Panc1 (cell line): Measurements from ENCODE around the gene C15orf62. TPM values are rescaled to one million over a fixed set of nuclear protein-coding genes. Genes with fewer than 3 reads are reported as not detected.

Experiments
- ATAC-seq: fragments of 200-7000 bp; cut with Tn5 transposase; 2 replicates; pipeline ENCODE4 v1.9.1; 2020; ENCODE audit warnings: mild to moderate bottlenecking, moderate library complexity
- BruUV-seq: library from RNA; stranded (reverse); fragments of 400-500 nt; replicated peaks from 2 replicates; lab custom pipeline; 2021; lab: Mats Ljungman, UMichigan
- CTCF ChIA-PET: fragments of 300-600 bp; sonication (Branson Sonifier 250); formaldehyde crosslinking; loops from one replicate; lab custom pipeline; 2022; ENCODE audit warnings: antibody characterized with exemption; lab: Charles Lee
- POLR2A ChIA-PET: fragments of 300-600 bp; sonication (Branson Sonifier 250); formaldehyde crosslinking; loops from one replicate; lab custom pipeline; 2022; ENCODE audit warnings: antibody characterized with exemption; lab: Charles Lee
- DNase-seq: peaks from one replicate; pipeline ENCODE4 v3.0.0-alpha.2; 2010; ENCODE audit warnings: low read depth, low spot score
- H3K27ac ChIP-seq: 2 replicates; pipeline ENCODE4 v1.5.1; 2011; ENCODE audit warnings: mild to moderate bottlenecking, low read length, inconsistent platforms
- H3K27me3 ChIP-seq: fragments of 200-500 bp; sonication (Bioruptor generic); 2 replicates; pipeline ENCODE4 v1.6.0; 2014; ENCODE audit warnings: low read length, inconsistent platforms; ENCODE audit not compliant: control insufficient read depth, insufficient read depth
- H3K36me3 ChIP-seq: fragments of 200-500 bp; sonication (Bioruptor generic); 2 replicates; pipeline ENCODE4 v1.5.1; 2014; ENCODE audit warnings: inconsistent platforms, mild to moderate bottlenecking, low read length, moderate library complexity; ENCODE audit not compliant: control insufficient read depth, insufficient read depth
- H3K4me1 ChIP-seq: 2 replicates; pipeline ENCODE4 v1.5.1; 2011; ENCODE audit warnings: inconsistent platforms, mild to moderate bottlenecking, low read length, moderate library complexity; ENCODE audit not compliant: control insufficient read depth, insufficient read depth
- H3K4me3 ChIP-seq, 2 experiments: 2 replicates each; pipeline ENCODE4 v1.5.1; 2011 to 2012; ENCODE audit warnings: low read depth in 2 of 2, low read length in 2 of 2, mild to moderate bottlenecking in 2 of 2, inconsistent platforms in 1 of 2, moderate library complexity in 1 of 2
- H3K9me3 ChIP-seq: fragments of 200-500 bp; sonication (Bioruptor generic); 2 replicates; pipeline ENCODE4 v1.5.1; 2014; ENCODE audit warnings: low read depth, mild to moderate bottlenecking, inconsistent platforms, low read length, moderate library complexity; ENCODE audit not compliant: control insufficient read depth, insufficient read depth
- CTCF ChIP-seq: fragments of 450-650 bp; IDR thresholded peaks from 2 replicates; pipeline ENCODE4 v1.5.1; 2017; ENCODE audit warnings: mild to moderate bottlenecking
- POLR2AphosphoS5 ChIP-seq: IDR thresholded peaks from 2 replicates; pipeline ENCODE4 v1.6.1; 2012; ENCODE audit warnings: mild to moderate bottlenecking, low read depth, low read length, moderate library complexity
- REST ChIP-seq, 2 experiments: IDR thresholded peaks; 2 replicates each; pipeline ENCODE4 v1.6.1; 2011 to 2012; ENCODE audit warnings: low read depth in 2 of 2, control low read depth in 1 of 2, low read length in 1 of 2, mild to moderate bottlenecking in 1 of 2, moderate library complexity in 1 of 2; ENCODE audit not compliant: insufficient read depth in 1 of 2
- SIN3A ChIP-seq: IDR thresholded peaks from 2 replicates; pipeline ENCODE4 v1.6.1; 2012; ENCODE audit warnings: low read depth, mild to moderate bottlenecking, low read length, moderate library complexity, borderline replicate concordance; ENCODE audit not compliant: insufficient read depth
- TCF7L2 ChIP-seq: IDR thresholded peaks from 2 replicates; pipeline ENCODE4 v1.6.1; 2011; ENCODE audit warnings: mild to moderate bottlenecking, low read depth, low read length, inconsistent platforms
- in situ Hi-C: cut with HindIII; loops from 2 replicates; pipeline ENCODE4 v1.10.0; 2016; ENCODE audit warnings: low sequenced_read_pairs, low pct_unique_long_range_greater_than_20kb
- intact Hi-C: fragments of 100-400 bp; cut with micrococcal nuclease; formaldehyde crosslinking; loops from one replicate; pipeline ENCODE4 v1.10.0; 2022; ENCODE audit not compliant: unreplicated experiment
- total RNA-seq: library from RNA; stranded (reverse); gene quantifications from one replicate; pipeline ENCODE4 v1.2.1, GENCODE V29; 2021; ENCODE audit not compliant: unreplicated experiment

C15orf62 gene
- total RNA-seq, 1 experiment from 2014 or later = 0.33 TPM

GRCh38 chr15:40767838-40768500, 1.8 kb upstream of the C15orf62 start:
- Histone ChIP-seq H3K9me3 (no peaks in the 10 kb centered on the region), H3K27ac (no peak overlapping the region), H3K4me1 (peaks cover 45% of the 10 kb centered on the region), H3K27me3 (no peaks in the 10 kb centered on the region), H3K36me3 (no peaks in the 10 kb centered on the region), H3K4me3 (no peak overlapping the region)
- CTCF ChIA-PET = no interaction called here
- BruUV-seq = no TSS peak
- DNase-seq = no peak
- in situ Hi-C loops = no loop called here
- POLR2A ChIA-PET = interaction anchor here (0.6 kb wide), 1 partner anchor 18 kb away, joined by 5 read pairs; no protein-coding TSS in a partner anchor
- ATAC-seq = no peak
- TF ChIP-seq POLR2AphosphoS5 (no peak), REST (IDR thresholded peaks at IDR 0.05; ENCODE audit: insufficient read depth in 1 of 2, low read depth in 2 of 2, low read length in 1 of 2) (no peak), SIN3A (no peak), CTCF (no peak), TCF7L2 (no peak)
- intact Hi-C loops = no loop called here

GRCh38 chr15:40768521-40769273, 1.1 kb upstream of the C15orf62 start:
- BruUV-seq = no TSS peak
- no peak overlapping the region for H3K4me3 ChIP-seq
- H3K27ac ChIP-seq = no peak overlapping the region

More at GRCh38 chr15:40768521-40769273, 1.1 kb upstream of the C15orf62 start:
- Histone ChIP-seq H3K9me3 (no peaks in the 10 kb centered on the region), H3K4me1 (peaks cover 41% of the 10 kb centered on the region), H3K36me3 (no peaks in the 10 kb centered on the region), H3K27me3 (no peaks in the 10 kb centered on the region)
- ATAC-seq (no peak), DNase-seq (no peak)
- CTCF ChIA-PET = no interaction called here
- POLR2A ChIA-PET = no interaction called here
- TF ChIP-seq SIN3A (no peak), POLR2AphosphoS5 (no peak), CTCF (no peak), REST (IDR thresholded peaks at IDR 0.05; ENCODE audit: insufficient read depth in 1 of 2, low read depth in 2 of 2, low read length in 1 of 2) (no peak), TCF7L2 (no peak)
- in situ Hi-C loops (no loop called here), intact Hi-C loops (no loop called here)
